Dedifferentiated amniotic fluid mesenchymal stem cell (primary cell): Measurements from ENCODE around the gene EGR1.

Experiments used
- DNase-seq: peaks from one replicate; pipeline ENCODE4 v3.0.0-alpha.2; 2016; ENCODE audit errors: extremely low spot score

Gene EGR1

DNA sequence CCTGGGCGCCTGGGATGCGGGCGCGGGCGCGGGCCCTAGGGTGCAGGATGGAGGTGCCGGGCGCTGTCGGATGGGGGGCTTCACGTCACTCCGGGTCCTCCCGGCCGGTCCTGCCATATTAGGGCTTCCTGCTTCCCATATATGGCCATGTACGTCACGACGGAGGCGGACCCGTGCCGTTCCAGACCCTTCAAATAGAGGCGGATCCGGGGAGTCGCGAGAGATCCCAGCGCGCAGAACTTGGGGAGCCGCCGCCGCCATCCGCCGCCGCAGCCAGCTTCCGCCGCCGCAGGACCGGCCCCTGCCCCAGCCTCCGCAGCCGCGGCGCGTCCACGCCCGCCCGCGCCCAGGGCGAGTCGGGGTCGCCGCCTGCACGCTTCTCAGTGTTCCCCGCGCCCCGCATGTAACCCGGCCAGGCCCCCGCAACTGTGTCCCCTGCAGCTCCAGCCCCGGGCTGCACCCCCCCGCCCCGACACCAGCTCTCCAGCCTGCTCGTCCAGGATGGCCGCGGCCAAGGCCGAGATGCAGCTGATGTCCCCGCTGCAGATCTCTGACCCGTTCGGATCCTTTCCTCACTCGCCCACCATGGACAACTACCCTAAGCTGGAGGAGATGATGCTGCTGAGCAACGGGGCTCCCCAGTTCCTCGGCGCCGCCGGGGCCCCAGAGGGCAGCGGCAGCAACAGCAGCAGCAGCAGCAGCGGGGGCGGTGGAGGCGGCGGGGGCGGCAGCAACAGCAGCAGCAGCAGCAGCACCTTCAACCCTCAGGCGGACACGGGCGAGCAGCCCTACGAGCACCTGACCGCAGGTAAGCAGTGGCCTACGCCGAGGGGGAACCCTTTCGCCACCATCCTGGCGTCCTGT, at the start of gene EGR1:
TSS of gene EGR1 (plus strand) at position 219 of the 864 bp plus-strand sequence. CDS start at position 502, 283 bp downstream.
- peak; percentile 93 for DNase-seq

- no peak for DNase-seq
These were observed 46.8 kb upstream of the EGR1 start for GRCh38 chr5:138418444-138418843.

DNA sequence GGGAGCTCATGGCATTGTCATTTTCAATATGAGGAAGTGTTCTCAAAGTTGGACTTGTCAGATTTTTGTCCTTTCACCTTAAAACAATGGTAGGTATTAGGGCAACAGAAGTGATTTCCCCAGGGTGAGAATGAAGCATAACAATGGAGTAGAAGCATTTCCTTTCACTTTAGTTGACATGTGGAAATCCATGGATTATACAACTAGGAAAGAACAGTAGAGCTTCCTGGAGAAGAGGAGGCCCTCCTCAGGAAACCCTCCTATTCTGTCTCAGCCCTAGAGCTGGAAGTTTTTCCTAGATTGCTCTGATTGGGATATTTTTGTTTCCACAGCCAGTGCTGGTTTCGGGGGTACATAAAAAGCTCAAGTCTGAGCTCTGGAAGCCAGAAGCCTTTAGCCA, 40.2 kb upstream of the EGR1 start:
- no peak for DNase-seq

GRCh38 chr5:138435943-138436342, 29.3 kb upstream of the EGR1 start:
- DNase-seq: no peak

DNA sequence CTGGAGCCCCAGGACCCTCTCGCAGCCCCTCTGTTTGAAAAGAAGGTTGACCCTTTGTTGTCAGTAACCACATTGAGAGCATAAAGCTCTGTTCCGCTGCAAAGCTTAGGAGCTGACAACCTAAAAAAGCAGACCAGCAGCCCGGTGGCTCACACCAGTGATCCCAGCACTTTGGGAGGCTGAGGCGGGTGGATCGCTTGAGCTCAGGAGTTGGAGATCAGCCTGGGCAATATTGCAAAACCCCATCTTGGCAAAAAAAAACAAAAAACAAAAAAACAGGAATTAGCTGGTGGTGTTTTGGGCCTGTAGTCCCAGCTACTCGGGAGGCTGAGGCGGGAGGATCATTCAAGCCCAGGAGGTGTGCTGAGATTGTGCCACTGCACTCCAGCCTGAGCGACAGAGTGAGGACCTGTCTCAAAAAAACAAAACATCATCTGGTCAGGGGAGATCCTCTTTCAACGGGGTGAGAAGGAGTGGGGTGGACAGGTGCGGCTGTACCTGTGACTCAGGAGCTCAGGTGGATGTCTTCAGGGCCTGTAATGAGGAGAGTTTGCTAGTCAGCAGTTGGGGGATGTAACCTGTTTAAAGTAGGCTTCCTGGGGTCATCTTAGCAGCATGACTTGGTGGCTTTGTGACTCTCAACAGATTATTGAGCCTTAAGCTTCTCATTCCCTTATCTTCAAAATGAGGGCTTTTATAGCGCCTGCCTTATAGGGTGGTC, 27.1 kb upstream of the EGR1 start:
- DNase-seq: no peak

- no peak for DNase-seq
These were observed 26.4 kb upstream of the EGR1 start, which contains the start of gene REEP2 for GRCh38 chr5:138438724-138439476. Gene REEP2, plus strand, starts transcription at chr5:138439057. Its CDS starts 152 bp downstream, at chr5:138439209.

DNA sequence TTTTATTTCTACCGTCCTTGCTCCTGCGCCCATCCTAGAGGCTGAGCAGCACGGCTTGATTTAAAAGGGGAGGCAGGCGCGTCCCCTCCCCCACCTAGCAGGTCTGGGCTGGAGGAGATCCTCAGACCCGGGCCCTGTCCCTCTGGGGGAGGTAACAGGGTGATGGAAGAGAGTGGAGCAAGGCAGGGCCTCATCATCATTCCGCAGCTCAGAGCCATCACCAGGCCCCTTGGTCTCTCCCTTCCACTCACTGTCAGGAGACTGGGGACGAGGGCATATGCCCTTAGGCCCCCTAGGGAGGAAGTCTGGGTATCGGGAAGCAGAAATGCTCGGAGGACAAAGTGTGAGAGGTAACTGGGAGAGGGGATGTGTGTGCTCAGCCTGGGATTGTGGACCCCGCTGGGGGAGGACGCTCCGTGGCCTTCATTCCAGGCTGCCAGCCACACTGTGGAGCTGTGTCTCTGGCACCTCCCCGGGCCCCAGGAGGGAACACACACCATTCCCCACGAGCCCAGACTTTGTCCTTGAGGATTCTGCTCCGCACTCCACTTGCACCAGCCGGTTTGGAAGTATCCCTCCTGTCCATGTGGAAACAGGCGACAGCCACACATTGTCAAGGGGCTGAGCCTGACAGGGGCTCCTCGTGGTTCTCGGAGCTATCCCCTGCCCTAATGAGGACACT, 25.7 kb upstream of the EGR1 start:
- no peak for DNase-seq

DNA sequence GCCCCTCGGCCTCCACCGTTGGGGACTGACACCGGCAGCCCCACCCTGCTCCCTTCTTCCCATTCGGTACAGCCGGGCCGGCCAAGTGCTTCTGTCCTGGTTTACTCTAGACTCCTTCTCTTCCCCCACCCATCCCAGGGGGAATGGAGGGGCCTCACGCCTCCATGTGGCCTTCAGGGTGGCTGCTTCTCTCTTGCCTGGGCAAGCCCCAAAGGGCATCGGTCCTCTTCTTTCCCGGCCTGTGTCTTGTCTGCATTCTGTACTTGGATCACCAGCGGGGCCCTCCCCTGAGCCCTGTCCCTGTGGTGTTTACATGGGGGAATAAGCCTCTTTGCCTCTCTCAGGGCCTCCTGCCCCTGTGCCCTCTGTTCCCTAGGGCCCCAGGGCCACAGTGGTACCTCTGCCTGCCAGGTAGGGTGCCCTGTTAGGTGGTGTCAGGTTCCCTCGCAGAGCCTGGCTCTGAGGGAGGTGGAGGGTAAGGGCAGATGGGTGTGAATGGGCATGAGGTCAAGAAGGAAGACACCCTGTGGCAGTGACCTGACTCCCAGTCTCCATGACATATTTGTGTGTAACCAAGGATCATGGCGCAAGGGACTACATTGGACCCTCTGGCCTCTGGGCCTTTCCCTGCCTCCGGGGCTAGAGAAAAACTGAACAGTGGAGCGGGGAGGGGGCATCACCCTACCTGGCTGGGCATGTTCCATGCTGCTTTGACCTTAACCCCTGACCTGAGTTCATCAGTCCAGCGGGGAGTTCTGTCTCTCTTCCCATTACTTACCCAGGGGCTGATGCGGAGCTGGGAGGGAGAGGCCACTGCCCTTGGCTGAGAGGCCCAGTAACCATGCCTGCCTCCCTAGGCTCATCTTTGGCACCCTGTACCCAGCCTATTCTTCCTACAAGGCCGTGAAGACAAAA, 24.9 kb upstream of the EGR1 start:
- DNase-seq: no peak

DNA sequence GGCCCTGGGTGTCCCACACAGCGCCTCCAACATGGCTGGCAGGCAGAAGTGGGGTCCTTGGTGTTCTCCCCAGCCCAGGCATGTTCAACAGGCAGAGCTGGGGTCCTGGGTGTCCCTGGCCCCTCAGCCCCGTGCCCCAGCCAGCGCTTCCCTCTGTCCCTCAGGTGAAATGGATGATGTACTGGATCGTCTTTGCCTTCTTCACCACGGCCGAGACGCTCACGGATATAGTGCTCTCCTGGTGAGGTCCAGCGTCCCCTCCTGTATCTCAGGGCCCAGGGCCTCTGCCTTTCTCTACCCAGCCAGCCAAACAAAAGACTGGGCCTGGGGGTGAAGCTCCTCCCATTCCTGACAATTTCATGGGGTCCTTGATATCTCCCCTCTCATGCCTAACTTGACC, 24.1 kb upstream of the EGR1 start:
- DNase-seq: no peak

DNA sequence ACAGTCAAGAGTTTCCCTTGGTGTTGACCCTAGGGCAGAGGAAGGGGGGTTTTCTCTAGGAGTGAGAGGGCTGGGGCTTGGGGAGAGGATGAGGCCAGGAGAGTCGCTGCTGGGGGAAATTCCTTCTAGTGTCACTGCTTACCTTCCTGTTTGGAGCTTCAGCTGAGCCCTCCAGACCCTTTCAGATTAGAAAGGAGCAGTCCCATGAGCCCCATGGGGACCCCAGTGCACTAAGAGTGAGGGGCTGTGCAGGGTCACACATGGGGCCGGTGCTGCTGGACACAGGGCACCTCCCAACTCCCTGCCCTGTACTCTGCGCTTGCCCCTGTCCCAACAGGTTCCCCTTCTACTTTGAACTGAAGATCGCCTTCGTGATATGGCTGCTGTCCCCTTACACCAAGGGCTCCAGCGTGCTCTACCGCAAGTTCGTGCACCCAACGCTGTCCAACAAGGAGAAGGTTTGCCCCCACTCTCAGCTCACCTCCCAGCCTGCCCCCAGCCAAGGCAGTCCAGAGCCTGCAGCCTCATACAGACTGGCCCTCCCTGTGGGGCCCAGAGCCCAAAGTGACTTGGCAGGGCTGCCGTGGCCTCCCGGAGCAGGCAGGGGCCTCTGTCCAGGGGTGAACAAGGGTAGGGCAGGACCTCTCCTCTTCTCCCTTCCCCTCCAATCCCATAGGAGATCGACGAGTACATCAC, 21.1 kb upstream of the EGR1 start:
- no peak for DNase-seq

DNA sequence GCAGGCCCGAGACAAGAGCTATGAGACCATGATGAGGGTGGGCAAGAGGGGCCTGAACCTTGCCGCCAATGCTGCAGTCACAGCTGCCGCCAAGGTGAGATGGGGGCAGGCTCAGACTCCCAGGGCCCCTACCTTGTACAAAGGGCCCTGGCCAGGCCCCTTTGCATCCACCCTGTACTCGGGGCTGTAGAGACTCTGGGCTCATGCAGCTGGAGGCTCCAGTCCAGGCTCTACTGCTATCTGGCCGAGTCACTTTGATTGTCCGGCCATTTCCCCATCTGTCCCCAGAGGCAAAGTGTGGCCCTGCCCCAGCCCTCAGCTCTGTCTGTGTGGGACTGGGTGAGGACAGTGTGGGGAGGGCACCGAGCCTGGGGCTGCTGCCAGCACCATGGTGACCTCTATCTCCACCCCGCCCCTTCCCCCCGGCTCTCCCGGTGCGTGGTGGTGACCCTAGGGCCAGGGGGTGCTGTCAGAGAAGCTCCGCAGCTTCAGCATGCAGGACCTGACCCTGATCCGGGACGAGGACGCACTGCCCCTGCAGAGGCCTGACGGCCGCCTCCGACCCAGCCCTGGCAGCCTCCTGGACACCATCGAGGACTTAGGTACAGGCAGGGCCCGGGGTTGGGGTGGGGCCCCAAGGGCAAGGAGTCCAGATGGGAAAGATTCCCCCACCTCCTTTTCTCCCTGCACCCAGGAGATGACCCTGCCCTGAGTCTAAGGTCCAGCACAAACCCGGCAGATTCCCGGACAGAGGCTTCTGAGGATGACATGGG, 20.3 kb upstream of the EGR1 start:
- no peak for DNase-seq

DNA sequence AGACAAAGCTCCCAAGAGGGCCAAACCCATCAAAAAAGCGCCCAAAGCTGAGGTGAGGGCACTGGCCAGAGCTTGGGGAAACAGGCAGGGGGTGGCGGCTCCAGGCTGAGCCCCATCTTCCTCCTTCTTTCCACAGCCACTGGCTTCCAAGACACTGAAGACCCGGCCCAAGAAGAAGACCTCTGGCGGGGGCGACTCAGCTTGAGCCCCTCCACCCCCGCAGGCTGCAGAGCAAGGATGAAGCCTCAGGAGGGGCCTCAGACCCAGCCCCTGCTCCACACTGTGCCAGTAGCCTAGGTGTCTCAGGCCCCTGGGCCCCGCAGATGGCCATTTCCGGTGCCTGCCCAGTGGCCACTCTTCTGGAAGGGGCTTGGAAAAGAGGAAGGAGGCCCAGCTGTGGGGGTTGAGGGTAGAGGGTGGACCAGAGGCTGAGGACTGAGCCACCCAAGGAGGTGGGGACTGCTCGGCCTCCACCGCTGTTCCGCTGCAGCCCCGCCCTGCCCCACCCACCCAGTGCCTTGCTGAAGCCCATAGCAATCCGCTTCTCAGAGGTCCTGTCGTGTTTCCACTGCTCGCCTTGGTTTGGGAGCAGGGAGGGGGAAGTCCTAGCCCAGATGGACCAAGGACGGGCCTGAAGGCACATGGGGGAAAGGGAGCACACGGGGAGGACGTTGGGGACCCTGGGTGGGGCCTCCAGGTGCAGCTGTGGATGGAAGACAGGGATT, 19.6 kb upstream of the EGR1 start:
- DNase-seq: no peak

DNA sequence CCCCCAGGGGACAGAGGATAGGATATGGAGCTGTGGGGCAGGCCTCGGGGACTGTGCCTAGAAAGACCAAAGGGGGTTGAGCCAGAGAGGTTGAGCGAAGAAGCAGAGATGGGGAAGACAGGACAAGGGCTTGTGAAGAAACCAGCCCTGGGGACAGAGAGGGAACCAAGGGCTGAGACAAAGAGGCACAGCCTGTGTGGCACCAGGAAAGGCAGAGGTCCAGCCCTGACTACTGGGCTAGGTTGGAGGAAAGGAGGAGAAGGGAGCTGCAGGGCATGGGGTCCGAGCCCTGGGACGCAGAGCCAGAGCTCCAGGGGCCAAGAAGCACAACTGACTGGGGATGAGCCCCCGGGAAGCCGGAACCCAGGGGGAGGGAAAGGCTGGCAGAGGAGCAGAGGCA, 17.2 kb upstream of the EGR1 start:
- DNase-seq: no peak

DNA sequence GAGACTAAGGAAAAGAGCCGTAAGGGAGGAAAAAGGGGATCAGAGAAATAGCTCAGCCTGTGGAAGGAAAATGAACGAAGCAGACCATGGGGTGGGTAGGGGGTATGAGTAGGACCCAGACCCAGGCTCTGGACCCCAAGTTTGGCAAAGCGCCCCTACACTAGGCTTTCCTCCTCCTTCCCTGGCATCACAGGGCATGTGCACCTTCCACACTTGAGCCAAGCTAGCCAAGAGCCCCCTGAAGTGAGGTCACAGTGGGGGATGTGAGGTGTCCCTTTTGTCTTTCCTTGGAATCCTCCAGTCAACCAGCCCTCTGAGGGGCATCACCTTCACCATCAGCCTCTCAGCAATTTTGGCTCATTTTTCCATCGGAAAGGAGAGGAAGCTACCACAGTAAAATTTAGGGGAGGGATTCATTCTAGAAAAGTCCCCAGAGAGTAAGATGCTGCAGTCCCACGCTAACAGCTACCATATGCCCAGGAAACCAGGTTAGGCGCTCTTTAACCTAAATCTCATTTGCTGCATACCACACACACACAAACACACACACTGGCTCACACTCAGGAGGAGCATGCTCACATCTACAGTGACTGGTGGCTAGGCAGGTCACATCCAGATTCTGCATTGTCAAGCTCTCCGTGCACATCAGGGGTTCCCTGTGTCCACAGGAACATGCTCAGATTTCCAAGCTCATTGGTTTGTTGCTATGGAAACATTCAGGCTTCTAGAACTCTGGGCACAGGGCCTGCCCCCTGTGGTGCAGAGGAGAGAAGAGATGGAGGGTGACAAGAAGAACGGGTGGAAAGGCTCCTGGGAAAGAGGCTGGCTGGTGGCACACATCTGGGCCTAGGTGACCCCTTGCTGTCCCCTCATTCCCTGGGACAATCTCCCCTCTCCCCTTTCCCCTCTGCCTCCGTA, 16.5 kb upstream of the EGR1 start:
- DNase-seq: no peak

DNA sequence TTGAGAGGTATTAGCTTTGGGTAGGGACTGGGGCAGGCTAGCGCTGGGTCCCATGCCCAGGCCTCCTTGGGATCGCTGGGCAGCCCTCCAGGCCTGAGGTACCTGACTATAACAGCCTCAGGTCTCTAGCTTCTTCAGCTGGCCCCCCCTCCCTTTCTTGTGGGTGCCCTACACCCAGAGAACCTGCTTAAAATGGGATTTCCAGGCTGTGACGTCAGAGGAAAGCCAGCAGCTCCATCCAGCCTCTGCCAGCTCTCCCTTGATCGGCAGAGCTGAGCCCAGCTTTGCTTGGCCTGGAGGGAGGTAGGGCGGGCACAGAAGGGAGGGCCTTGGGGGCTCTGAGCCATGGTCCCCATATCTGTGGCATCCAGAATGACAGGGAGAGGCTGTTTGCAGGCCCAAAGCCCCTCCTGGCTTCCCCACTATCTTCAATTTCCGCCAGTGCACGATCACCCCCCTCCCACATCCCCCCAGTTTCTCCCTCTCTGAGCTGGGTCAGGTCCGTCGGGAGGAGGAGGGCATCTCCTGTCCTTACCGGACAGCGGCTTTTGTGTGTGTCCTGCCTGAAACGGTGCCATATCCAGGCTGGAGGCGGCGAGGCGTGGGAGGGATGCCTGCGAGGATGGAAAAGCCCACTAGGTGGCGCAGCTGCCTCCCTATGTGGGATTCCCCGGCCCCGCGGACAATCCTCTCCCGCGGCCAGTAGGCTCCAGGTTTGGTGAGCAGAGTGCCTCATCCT, 15.6 kb upstream of the EGR1 start:
- peak; percentile 83 for DNase-seq

DNA sequence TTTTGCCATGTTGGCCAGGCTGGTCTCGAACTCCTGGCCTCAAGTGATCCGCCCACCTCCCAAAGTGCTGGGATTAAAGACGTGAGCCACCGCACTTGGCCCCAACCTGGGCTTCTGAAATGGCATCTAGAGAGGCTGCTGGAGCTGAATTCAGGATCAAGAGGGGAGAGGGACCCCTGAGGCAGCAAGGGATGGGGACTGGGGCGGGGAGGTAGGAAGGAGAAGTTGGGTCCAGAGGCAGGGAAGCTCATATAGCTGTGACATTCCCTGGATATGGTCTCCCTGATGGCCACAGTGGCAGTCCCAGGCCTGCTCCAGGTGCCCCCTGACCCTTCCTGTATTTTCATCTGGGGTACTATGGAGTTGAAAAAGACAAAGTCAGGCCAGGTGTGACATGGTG, 14.3 kb upstream of the EGR1 start:
- no peak for DNase-seq

- DNase-seq: no peak
These were observed 12.6 kb upstream of the EGR1 start for GRCh38 chr5:138452720-138453119.
